ENCODE results near the gene CDC23. TPM values are rescaled to one million over a fixed set of nuclear protein-coding genes. Genes with fewer than 3 reads are reported as not detected.
A peak's percentile ranks its signal among the peaks of the same experiment; 100 is the strongest.

The CDC23 gene
- total RNA-seq, 1 experiment from 2014 or later: 40.0 TPM

DNA sequence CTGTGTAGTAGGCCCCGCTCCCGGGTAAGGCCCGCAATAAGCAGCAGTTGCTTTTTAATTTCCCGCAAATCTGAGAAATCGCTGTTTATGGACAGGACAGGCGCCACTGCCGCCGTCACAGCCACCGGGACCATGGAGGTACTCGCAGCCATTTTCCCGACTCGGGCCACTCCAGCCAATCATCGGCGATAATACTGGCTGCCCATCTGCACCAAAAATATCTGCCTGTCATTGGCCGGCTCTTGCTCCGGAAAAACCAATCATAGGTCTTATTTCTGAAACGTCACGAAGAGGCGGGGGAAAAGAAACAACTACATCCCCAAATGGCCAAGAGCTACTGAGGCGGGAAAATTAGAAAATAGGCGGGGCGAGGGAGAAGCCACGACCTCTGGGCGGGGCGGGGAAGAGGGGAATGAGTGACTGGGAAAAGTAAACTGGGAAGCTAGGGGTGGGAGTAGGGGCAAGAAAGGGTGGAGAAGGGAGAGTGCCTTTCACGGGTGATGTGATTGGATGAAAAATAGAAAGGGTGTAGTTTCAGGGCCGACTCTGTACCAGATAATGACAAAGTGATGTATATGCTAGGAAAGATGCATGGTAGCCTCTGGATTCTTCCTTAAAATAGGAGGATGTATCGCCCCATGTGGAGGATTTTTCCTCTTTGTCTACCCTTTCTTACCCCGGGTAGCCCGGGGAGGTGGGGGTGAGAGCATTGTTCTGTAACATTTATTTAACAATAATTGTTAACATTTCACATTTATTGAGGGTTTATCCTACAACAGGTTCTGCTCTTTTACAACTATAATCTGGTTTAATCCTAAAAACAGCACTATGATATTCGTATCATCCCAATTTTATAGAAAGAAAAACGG is at the start of gene CDC23 (continued):
- TF ChIP-seq, protein P1, sequence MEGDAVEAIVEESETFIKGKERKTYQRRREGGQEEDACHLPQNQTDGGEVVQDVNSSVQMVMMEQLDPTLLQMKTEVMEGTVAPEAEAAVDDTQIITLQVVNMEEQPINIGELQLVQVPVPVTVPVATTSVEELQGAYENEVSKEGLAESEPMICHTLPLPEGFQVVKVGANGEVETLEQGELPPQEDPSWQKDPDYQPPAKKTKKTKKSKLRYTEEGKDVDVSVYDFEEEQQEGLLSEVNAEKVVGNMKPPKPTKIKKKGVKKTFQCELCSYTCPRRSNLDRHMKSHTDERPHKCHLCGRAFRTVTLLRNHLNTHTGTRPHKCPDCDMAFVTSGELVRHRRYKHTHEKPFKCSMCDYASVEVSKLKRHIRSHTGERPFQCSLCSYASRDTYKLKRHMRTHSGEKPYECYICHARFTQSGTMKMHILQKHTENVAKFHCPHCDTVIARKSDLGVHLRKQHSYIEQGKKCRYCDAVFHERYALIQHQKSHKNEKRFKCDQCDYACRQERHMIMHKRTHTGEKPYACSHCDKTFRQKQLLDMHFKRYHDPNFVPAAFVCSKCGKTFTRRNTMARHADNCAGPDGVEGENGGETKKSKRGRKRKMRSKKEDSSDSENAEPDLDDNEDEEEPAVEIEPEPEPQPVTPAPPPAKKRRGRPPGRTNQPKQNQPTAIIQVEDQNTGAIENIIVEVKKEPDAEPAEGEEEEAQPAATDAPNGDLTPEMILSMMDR (IDR thresholded peaks at IDR 0.05 in 2 of 3, conservative IDR thresholded peaks at IDR 0.05 in 1 of 3; ENCODE audit: borderline replicate concordance in 1 of 3, insufficient read depth in 1 of 3, low read depth in 2 of 3, low read length in 2 of 3): no peak
- TF ChIP-seq SP1 (IDR thresholded peaks at IDR 0.05; ENCODE audit: low read depth) (peak; percentile 99), EZH2 (IDR thresholded peaks at IDR 0.05) (no peak), EGR1 (IDR thresholded peaks at IDR 0.05; ENCODE audit: low read depth) (no peak), SIN3A (IDR thresholded peaks at IDR 0.05; ENCODE audit: low read depth) (0 out of 2 replicates have a peak, but pooled peaks have one; percentile 45), ZNF274 (IDR thresholded peaks at IDR 0.05; ENCODE audit: low read depth, low read length) (no peak), CEBPB (IDR thresholded peaks at IDR 0.05; ENCODE audit: low read depth) (no peak)

DNA sequence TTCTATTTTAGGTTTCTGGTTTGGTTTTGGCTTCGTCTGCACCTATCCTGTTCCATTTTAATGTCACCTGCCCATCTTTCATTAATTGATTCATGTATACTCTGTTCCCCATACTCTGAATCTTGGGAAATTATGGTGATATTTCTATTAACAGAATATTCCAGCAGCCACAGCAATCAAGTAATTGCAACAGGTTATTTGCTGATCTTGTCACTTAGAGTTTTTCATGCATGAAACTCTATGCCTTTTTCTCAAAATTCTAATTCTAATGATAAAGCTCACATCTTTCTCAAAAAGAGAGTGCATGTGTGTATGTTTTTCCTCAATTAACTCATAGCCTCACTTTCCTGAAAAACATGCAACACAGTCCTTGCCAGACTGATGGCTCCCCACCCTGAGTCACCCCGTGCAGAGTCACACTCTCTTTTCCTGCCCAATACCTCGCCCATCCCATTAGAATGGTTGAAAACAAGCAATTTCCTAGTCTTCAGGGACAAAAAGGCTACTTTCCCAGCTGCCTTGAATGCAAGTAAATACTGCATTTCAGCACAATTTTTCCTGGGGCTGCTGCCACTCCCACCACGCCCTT is 45.7 kb upstream of the CDC23 start:
- H3K4me3 ChIP-seq (replicated peaks in 1 of 2; ENCODE audit: low read depth in 1 of 2, low read length in 2 of 2): no peak overlapping the region
- H3K79me2 ChIP-seq (ENCODE audit: insufficient read depth, low read length): no peaks in the 10 kb centered on the region
- H4K20me1 ChIP-seq (ENCODE audit: insufficient read depth): no peaks in the 10 kb centered on the region
- TF ChIP-seq, protein P2, sequence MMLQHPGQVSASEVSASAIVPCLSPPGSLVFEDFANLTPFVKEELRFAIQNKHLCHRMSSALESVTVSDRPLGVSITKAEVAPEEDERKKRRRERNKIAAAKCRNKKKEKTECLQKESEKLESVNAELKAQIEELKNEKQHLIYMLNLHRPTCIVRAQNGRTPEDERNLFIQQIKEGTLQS (IDR thresholded peaks at IDR 0.05): no peak
- TF ChIP-seq TCF7L2 (IDR thresholded peaks at IDR 0.05; ENCODE audit: borderline replicate concordance, extremely low read depth, insufficient read depth, insufficient read length) (no peak), ZFX (IDR thresholded peaks at IDR 0.05) (no peak), EZH2phosphoT487 (IDR thresholded peaks at IDR 0.05; ENCODE audit: borderline replicate concordance) (no peak), JUND (IDR thresholded peaks at IDR 0.05) (no peak), POLR2AphosphoS5 (IDR thresholded peaks at IDR 0.05; ENCODE audit: low read depth, low read length) (no peak)
- TF ChIP-seq, protein P3, sequence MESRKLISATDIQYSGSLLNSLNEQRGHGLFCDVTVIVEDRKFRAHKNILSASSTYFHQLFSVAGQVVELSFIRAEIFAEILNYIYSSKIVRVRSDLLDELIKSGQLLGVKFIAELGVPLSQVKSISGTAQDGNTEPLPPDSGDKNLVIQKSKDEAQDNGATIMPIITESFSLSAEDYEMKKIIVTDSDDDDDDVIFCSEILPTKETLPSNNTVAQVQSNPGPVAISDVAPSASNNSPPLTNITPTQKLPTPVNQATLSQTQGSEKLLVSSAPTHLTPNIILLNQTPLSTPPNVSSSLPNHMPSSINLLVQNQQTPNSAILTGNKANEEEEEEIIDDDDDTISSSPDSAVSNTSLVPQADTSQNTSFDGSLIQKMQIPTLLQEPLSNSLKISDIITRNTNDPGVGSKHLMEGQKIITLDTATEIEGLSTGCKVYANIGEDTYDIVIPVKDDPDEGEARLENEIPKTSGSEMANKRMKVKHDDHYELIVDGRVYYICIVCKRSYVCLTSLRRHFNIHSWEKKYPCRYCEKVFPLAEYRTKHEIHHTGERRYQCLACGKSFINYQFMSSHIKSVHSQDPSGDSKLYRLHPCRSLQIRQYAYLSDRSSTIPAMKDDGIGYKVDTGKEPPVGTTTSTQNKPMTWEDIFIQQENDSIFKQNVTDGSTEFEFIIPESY (IDR thresholded peaks at IDR 0.05; ENCODE audit: extremely low read depth, insufficient replicate concordance, low read length): no peak
- TF ChIP-seq, protein P1 (IDR thresholded peaks at IDR 0.05 in 2 of 3, conservative IDR thresholded peaks at IDR 0.05 in 1 of 3; ENCODE audit: borderline replicate concordance in 1 of 3, insufficient read depth in 1 of 3, low read depth in 2 of 3, low read length in 2 of 3): no peak
- intact Hi-C loops (cut with micrococcal nuclease): no loop called here
- no peak overlapping the region for H3K4me2 ChIP-seq (ENCODE audit: low read length)
- no peak overlapping the region for H3K9ac ChIP-seq (ENCODE audit: low read length)
- no TSS peak for BruUV-seq (replicated peaks)
- no peaks in the 10 kb centered on the region for H3K4me1 ChIP-seq (ENCODE audit: control insufficient read depth in 1 of 2, insufficient read depth in 2 of 2, low read length in 2 of 2)
- no peak overlapping the region for H2AFZ ChIP-seq (ENCODE audit: low read depth, low read length, poor library complexity, severe bottlenecking)
- H3K9me3 ChIP-seq (ENCODE audit: control insufficient read depth in 1 of 2, insufficient read depth in 1 of 2, low read depth in 1 of 2, low read length in 2 of 2): no peaks in the 10 kb centered on the region
- no peak for DNase-seq (ENCODE audit: low read depth, low spot score)
- no peaks in the 10 kb centered on the region for H3K9me2 ChIP-seq (ENCODE audit: insufficient read depth)
- no peaks in the 10 kb centered on the region for H3K27me3 ChIP-seq (ENCODE audit: insufficient read depth, low read length)
- ChIA-PET RAD21 (ENCODE audit: low non-redundant PET in 1 of 2, low total read pairs in 2 of 2, uncharacterized antibody in 2 of 2, unreplicated experiment in 2 of 2) (no interaction called here), CTCF (no interaction called here), POLR2A (no interaction called here)
- no peaks in the 10 kb centered on the region for H3K36me3 ChIP-seq (ENCODE audit: control insufficient read depth in 1 of 2, insufficient read depth in 2 of 2, low read length in 2 of 2)
- no peak for ATAC-seq
- H3K27ac ChIP-seq (ENCODE audit: low read depth, low read length): no peak overlapping the region

Data from HCT116 (cell line).